HG03469 (cell line): ENCODE data around the gene DNM2.
"Not testable (repeated sequence)": the region's sequence is repeated elsewhere in the genome, so short reads cannot be mapped to it uniquely, and the experiment has no call there.

ENCODE experiments used
- ATAC-seq: cut with Tn5 transposase; IDR thresholded peaks from one replicate; pipeline ENCODE4 v1.9.1; 2021; ENCODE audit warnings: mild to moderate bottlenecking, moderate library complexity, moderate number of reproducible peaks; ENCODE audit not compliant: unreplicated experiment

DNM2 gene

DNA sequence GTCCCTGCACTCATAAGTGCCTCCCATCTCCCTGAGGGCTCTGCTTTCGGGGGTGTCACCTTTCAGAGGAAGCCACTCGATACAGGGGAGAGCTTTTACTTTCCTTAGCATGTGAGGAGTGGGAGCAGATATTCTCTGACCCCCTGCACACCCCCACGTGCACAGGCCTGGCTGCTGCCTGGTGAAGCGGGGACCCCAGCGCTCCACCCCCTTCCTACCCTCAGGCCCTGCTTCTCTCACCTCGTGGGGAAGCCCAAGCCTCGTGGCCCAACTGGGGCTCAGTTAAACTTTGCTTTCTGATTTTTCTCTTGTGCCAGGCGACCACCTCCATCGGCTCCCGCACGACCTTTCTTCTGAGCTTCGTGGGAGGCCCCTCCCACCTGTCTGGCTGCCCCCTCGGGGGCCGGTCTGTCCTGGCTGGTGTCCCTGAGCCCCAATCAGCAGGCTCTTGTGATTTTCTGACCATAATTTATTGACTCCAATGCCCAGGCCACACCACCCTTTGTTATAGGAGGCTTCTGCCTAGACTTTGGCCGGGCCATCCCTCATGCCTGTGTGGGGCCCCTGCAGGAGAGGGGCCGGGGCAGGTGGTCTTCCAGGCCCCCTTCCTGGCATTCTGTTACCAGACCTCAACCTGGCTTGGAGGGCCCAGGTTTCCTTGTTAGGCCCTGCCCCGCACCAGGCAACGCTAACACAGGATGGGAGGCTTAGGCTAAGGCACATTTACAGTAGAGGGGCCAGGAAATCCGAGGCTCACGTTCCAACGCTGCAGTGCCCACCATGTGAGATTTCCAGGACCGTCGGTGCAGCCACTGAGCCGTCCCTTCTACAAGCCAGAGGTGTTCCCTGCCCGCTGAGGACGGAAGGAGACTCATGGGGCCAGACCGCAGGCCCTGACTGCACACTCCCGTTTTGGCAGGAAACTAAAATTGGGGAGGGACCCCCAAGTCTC is 114.4 kb downstream of the DNM2 start:
- no peak for ATAC-seq

DNA sequence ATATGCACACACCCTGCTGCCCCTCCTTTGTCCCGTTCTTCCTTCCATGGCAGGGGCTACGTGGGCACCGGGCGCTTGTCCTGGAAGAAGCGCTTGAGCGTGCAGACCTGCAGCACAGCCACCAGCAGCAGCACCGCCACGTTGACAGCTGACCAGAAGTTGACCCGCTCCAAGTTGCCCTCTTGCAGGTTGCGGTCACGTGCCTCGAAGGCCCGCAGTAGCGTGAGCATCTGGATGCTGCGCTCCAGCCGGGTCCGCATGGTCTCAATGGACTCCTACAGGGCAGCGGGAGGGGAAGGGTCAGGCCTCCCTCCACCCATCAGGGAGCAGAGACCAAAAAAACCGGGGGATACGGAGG is 115.0 kb downstream of the DNM2 start:
- ATAC-seq, result no peak

DNA sequence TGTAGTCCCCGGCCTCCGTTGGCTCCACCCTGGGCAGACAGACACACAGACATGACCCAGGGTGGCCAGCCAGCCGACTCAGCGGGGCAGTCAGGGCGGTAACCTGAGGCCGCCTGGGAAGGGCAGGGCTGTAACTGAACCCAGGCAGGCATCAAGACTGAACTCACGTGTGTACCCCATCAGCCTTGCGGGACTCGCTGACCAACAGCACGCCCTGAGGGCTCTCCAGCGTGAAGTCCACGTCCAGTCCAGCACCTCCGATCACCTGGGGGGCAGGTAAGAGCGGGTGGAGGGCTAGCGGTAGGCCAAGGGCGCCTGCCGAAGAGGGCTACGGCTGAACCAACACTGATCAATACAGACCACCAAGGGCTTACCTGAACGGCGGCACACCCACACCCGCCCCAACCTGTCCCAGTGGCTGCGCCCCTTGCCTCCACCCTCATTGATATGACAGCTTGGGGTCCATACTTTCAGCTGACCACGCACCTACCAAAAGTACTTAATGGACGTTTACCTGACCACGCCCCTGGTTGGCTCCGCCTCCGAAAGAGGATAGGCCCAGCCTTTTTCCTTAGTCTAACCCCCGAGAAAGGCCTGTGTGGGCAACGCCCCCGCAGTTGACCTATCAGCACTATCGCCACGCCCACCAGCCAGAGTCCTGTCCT is 117.3 kb downstream of the DNM2 start:
- peak; percentile 53 for ATAC-seq

DNA sequence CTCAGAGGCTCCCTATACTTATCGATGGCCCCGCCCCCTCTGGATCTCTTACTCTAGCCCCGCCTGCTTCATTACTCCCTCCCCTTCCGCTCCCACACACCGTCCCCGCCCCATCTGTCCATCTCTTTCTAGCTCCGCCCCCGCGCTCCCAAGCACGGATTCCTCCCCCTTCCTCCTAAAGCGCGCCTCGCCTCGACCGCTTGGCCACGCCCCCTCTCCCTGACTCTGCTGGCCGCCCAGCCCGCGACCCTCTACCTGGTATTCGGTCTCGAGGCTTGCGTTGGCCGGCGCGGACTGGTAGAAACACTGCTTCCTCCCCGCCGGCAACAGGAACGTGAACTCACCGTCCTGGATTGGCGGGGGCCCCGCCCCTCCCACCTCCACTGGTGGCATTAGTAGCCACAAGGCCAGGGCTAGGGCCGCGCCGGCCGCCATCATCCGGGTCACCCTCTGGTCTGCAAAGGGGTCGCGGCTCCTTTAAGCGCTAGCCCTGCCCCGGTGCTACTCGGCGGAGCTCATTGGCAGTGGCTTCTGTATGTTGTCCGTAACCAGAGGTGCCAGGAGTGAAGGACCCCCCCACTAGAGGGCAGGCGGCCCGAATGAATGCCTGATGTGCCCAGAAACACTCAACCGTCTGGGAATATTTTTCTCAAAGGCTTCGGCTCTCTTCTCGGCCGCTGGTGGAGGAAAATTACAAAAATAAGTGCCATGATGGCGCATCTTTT is 118.0 kb downstream of the DNM2 start, which contains the start of gene TMED1:
Gene TMED1 (minus strand): TSS at position 459 of the 725 bp plus-strand sequence. CDS start 21 bp downstream, at position 438.
- ATAC-seq, result peak; percentile 43

DNA sequence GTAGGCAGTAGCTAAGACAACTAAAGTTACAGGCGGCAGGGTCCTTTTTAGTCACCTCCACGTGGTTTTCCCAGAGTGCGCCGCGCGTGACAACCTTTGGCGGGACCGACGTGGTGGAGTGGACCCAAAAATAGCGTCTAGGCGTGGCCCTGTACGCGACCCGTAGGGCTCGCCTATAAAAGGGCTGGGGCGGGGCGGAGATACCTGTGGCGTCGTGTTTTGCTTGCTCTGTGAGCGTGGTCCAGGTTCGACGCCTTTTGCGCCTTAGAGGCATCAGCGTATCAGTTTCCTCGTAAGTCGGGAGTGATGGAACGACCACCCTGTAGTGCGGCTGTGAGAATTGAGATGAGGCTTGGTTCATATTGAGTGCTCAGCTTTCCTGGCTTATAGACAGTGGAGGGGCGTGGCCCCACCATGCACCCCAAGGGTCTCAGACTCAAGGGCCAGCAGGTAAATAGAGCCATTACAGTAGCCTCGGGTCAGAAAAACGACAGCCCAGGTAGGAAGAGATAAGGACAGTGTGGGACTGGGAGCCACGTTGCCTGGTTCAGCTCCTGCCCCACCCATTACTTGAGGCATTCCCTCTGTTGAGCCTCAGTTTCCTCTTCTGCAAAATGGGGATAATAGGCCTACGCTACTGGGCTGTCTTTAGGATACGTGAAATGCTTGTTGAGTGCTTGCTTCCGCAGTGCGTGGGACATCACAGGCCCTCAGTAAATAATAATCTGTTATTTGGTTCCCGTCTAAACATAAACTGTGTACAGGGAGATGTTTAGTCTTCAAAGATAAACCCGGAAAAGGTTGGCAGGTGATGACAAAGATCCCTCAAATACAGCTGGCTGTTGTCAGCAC is 118.8 kb downstream of the DNM2 start:
- no peak for ATAC-seq

DNA sequence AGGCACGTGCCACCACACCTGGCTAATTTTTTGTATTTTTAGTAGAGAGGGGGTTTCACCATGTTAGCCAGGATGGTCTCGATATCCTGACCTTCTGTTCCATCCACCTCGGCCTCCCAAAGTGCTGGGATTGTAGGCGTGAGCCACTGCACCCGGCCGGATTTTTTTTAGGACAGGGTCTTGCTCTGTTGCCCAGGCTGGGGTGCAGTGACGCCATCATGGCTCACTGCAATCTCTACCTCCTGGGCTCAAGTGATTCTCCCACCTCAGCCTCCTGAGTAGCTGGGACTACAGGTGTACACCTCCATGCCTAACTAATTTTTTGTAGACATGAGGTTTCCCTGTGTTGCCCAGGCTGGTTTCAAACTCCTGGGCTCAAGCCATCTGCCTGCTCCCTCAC is 119.8 kb downstream of the DNM2 start:
- not testable (repeated sequence) for ATAC-seq

DNA sequence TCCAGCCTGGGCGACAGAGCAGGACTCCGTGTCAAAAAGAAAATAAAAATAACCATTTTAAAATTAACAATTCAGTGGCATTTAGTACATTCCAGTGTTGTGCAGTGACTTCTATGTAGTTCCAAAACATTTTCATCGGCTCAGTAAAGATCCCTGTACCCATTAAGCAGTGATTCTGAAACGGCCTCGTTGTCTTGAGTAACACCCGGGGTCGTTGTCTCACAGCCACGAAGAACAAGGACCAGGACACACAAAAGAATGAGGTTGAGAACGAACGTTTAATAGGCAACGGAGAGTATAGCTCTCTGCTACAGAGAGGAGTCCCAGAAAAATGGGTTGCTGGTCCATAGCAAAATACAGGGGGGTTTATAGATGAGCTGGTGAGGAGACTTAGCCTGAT is 120.5 kb downstream of the DNM2 start:
- ATAC-seq, result no peak

DNA sequence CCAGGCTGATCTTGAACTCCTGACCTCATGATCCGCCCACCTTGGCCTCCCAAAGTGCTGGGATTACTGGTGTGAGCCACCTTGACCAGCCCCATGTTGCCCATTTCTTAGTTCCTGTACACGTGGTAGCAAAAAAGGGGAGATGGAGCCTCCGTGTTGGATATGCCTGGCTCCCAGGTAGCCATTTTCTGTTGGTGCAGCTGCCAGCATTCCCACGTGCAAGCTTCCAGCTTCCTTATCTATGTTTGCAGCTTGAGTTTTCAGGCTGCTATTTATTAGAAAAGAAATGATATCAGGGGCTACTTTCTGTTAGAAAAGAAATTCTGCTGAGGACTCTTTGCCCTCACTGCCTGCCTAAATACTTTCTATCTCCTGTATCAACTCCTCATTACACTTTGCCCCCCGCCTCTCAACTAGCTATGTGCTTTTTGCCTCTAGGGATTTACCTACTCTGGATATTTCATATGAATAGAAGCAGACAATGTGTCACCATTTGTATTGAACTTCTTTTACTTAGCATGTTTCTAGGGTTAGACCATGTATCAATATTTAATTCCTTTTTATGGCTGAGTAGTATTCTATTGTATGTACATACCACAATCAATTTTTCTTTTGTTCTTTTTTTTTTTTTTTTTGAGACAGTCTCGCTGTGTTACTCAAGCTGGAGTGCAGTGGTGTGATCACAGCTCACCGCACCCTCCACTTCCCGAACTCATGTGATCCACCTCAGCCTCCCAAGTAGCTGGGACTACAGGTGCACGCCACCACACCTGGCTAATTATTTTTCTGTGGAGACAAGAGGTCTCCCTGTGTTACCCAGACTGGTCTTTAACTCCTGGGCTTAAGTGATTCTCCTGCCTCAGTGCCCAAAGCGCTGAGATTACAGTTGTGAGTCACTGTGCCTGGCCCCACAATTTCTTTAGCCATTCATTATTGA is 121.5 kb downstream of the DNM2 start:
- no peak for ATAC-seq

DNA sequence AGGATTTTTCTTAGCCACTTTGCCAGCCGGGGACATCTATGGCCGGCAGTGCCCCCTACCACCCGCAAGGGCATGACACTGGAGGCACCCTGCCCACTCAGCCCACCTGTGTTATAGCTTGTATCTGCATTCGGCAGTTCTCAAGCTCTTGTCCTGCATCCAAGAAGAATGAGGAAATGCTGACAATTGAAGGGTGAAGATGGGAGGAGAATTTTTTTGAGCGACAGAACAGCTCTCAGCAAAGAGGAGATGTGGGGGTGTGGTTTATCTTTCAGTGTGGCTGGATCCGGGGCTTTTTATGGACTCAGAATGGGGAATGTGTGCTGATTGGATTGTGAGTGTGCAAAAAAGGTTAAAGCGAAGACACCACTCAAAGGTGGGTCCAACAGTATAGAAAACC is 124.9 kb downstream of the DNM2 start:
- no peak for ATAC-seq

DNA sequence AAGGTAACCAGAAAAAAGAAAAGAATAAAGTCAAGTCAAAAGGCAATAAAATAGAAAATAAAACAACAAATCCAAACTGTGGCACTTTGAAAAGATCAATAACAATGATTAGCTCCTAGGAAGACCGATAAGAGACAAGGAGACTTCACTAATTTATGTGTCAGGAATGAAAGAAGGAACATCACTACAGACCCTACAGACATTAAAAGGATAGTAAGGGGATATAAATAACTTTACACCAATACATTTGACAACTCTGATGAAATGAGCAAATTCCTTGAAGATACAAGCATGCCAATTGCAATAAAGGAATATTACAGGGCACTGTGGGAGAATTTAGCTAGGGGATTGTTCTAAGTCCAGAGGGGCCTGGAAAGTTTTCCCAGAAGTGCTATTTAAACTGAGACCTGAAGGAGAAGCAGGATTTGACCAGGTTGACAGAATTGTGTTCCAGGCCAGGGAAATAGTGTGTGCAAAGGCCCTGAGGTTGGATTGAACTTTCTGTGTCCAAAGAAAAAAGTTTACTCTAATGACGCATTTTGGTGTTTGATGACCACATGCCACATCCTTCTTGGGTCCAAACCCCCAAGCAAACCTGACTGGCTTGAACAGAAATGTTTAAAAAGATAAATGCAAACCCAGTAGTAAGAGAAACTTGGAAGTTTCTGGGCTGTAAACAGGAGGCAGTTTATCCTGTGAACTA is 128.8 kb downstream of the DNM2 start:
- no peak for ATAC-seq

DNA sequence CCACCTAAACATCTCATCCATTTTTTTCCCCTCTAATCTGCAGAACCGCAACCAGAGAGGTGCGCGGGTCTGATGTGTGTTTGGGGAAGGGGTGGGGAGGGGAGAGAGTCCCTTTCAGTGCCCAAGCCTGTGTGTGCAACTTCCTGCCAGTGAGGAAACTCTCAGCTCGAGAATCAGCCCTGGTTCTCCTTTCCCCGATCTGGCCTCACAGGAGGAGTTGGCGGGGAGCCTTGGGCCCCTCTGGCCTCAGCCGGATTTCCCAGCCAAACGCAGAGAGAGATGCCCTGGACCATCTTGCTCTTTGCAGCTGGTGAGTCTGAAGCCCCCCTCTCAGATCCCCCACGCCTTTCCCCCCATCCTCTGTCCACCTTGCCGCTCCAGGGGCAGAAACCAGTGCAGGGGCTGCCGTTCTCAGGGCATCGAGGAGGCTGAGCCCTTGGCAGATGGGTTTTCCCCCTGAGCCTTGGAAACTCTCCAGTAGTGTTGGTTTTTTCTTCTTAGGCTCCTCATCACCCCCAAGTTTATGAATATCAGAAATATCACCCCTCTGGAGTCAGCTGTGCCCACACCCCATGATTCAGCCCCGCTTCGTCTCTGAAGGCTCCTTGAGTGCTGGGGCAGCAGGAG is 130.5 kb downstream of the DNM2 start, which contains the start of gene C19orf38:
Gene C19orf38 (plus strand): TSS at position 186 of the 627 bp plus-strand sequence. CDS start 94 bp downstream, at position 280.
- no peak for ATAC-seq

DNA sequence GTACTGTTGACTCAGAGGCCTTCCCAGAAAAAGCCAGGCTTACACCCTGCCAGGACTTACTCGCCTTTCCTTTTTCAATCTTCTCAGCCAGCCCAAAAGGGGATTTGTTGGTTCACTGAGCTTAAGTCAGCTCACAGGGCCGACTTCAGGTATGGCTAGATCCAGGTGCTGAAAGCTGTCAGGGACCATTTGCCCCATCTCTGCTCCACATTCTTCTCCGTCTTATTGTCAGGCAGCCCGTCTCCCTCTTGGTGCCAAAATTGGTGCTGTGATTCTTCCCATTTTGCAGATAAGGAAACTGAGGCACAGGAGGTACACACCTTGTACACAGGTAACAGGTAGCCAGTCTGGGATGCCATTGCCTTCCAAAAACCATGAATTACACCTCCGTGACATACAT is 132.8 kb downstream of the DNM2 start:
- no peak for ATAC-seq

DNA sequence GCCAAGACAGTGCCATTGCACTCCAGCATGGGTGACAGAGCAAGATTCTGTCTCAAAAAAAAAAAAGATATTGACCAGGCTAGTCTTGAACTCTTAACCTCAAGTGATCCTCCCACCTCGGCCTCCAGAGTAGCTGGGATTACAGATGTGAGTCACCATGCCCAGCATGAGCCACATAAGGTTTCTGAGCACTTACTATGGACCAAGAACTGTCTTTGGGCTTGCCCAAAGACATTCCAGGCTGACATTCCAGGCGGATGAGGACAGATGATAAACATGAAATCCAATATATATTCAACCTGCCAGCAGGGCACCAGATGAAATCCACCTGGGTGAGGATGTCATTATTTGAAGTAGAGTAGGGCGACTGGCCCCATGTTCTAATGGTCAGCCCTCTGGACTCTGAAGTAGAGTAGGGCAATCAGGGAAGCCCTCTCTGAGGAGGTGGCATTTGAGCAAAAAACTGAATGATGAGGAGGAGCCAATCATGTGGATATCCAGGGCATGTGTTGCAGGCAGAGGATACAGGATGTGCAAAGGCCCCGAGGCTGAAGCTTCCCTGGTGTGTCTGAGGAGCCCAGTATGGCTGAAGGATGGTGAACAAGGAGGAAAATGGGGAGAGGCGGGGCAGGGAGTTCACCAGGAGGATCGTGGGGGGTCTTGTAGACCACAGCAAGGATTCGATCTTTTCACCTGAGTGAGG is 134.4 kb downstream of the DNM2 start:
- ATAC-seq, result no peak

DNA sequence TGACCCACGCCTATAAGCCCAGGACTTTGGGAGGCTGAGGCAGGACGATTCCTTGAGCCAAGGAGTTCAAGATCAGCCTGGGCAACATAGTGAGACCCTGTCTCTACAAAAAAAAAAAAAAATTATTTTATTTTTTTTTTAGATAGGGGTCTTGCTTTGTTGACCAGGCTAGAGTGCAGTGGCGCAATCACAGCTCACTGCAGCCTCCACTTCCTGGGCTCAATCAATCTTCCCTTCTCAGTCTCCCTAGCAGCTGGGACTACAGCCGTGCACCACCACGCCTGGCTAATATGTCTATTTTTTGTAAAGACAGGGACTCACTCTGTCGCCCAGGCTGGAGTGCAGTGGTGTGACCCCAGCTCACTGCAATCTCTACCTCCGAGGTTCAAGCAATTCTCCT is 135.1 kb downstream of the DNM2 start:
- no peak for ATAC-seq

DNA sequence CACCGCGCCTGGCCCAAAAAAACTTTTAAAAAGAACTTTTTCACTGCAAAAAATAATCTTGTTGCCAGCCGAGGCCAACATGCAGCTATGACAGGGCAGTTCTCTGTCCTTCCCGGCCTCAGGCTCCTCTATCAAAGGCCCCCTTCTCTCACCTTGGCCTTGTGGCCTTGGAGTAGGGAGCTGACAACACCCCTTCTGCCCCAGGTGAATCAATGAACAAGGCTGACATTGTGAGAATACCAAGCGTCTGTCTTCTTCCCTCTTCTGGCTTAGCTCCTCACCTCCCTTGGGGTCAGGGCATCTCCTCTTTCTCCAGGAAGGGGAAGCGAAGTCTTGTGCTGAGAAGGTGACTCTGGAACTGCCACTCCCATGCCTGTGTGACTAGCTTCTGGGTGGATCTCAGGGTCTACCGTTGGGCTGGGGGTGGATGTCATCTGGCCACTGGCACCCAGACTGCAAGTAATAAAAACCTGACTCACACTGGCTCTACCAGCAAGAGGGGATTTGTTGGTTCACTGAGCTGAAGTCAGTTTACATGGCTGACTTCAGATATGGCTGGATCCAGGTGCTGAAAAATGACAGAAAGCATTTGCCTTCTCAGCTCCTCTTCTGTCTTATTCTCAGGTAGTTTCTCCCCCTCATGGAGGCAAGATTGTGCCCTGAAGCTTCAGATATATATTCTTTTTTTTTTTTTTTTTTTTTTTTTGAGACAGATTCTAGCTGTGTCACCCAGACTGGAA is 136.6 kb downstream of the DNM2 start:
- no peak for ATAC-seq

DNA sequence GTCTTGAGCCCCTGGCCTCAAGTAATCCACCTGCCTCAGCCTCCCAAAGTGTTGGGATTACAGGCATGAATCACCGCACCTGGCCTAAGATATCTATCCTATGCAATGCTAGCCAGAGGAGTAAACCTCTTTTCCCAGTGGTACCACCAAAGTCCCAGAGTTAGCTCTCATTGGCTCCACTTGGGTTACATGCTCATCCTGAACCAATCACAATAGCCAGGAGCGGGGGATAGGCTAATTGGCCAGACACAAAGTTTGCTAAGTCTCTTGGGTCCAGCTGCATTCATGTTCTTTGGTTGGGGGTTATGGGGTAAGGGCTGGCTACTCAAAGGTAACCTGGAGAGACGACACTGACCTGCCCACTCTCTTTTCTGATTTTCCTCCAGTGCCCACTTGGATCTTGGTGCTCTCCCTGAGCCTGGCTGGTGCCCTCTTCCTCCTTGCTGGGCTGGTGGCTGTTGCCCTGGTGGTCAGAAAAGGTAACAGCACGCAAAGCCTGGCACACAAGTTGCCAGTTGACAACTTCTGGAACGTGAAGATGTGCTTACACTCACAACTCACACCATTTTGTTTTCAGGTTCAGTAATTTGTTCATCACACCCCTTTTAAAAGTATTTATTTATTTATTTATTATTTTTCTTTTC is 138.1 kb downstream of the DNM2 start:
- no peak for ATAC-seq
